GM23248 (cell line): Measurements from ENCODE around the gene SHISA6.

Source experiments
- EZH2 ChIP-seq: fragments of 200-600 bp; sonication (generic); IDR thresholded peaks from 2 replicates; pipeline ENCODE4 v1.6.1; 2018; ENCODE audit warnings: antibody characterized with exemption, mild to moderate bottlenecking; ENCODE audit not compliant: insufficient read depth, poor library complexity, severe bottlenecking
- EZH2phosphoT487 ChIP-seq: fragments of 200-600 bp; sonication (generic); IDR thresholded peaks from 2 replicates; pipeline ENCODE4 v1.6.1; 2018; ENCODE audit warnings: antibody characterized with exemption, moderate library complexity, mild to moderate bottlenecking, low read depth; ENCODE audit not compliant: insufficient read depth

GRCh38 chr17:11245791-11246190 is 4.8 kb downstream of the SHISA6 start:
- TF ChIP-seq EZH2 (no peak), EZH2phosphoT487 (no peak)
